NT2/D1 (cell line): ENCODE measurements around the gene LMNB1.

Experiments
- YY1 ChIP-seq: IDR thresholded peaks from 2 replicates; pipeline ENCODE4 v1.6.1; 2011; ENCODE audit not compliant: insufficient read length, insufficient read depth
- ZNF274 ChIP-seq: IDR thresholded peaks from 2 replicates; pipeline ENCODE4 v1.6.1; 2011; ENCODE audit warnings: mild to moderate bottlenecking, low read depth, low read length

GRCh38 chr5:126752081-126752785, 24.7 kb upstream of the LMNB1 start:
- TF ChIP-seq YY1 (no peak), ZNF274 (no peak)
